ENCODE measurements around the gene WDR12. TPM values are rescaled to one million over a fixed set of nuclear protein-coding genes. Genes with fewer than 3 reads are reported as not detected.
"Not testable (repeated sequence)": the region's sequence is repeated elsewhere in the genome, so short reads cannot be mapped to it uniquely, and the experiment has no call there.

WDR12 gene
- total and polyA plus RNA-seq, 7 experiments from 2014 or later, result 16.8 to 50.4 (median 18.7) TPM

GRCh38 chr2:202910250-202910649 is 1.2 kb downstream of the WDR12 start:
- CTCF ChIA-PET, result interaction anchor here (0.7 to 1.2 kb wide), 2 partner anchors 26 to 75 kb away, joined by 4 read pairs; no protein-coding TSS in a partner anchor
- H3K9me3 ChIP-seq (ENCODE audit: control insufficient read depth in 2 of 3, low read length in 3 of 3); H3K9me3 Mint-ChIP-seq; ATAC-seq; H3K36me3 ChIP-seq (ENCODE audit: control insufficient read depth in 2 of 3, insufficient read depth in 3 of 3, low read length in 3 of 3); H3K27me3 ChIP-seq (ENCODE audit: control insufficient read depth in 2 of 2, insufficient read depth in 2 of 2, low read length in 2 of 2); H3K27ac ChIP-seq (ENCODE audit: low read depth, low read length); DNase-seq; H3K27me3 Mint-ChIP-seq: not testable (repeated sequence)
- peak overlapping the region in 1 of 9 donors; percentile 95 for H3K27ac Mint-ChIP-seq
- intact Hi-C loops (cut with micrococcal nuclease), result loop anchor here (5.0 to 10.0 kb wide), 7 partner anchors 417 to 1838 kb away; partner anchors contain the start of genes ABI2 (in 1 of the 2), ALS2 (in 1 of the 2), BMPR2 (in 1 of the 2) and HYCC2 (in 1 of the 2)
- POLR2A ChIA-PET, result interaction anchor here (0.6 to 2.3 kb wide), 4 partner anchors 108 to 1496 kb away, joined by 3 to 16 read pairs (median 4); partner anchors contain the start of gene CYP20A1
- peaks cover 30 to 50% (median 34%) of the 10 kb centered on the region in 7 donors for H3K4me1 Mint-ChIP-seq
- H3K4me3 Mint-ChIP-seq, result peak overlapping the region; percentile 58 to 100 (median 98)
- Histone ChIP-seq H3K4me1 (ENCODE audit: control insufficient read depth in 2 of 2, insufficient read depth in 2 of 2, low read length in 2 of 2) (peaks cover 4 to 11% of the 10 kb centered on the region in 2 donors), H3K4me3 (ENCODE audit: low read length) (peak overlapping the region; percentile 32)
- H3K36me3 Mint-ChIP-seq, result peaks cover 6 to 11% (median 10%) of the 10 kb centered on the region in 5 donors

DNA sequence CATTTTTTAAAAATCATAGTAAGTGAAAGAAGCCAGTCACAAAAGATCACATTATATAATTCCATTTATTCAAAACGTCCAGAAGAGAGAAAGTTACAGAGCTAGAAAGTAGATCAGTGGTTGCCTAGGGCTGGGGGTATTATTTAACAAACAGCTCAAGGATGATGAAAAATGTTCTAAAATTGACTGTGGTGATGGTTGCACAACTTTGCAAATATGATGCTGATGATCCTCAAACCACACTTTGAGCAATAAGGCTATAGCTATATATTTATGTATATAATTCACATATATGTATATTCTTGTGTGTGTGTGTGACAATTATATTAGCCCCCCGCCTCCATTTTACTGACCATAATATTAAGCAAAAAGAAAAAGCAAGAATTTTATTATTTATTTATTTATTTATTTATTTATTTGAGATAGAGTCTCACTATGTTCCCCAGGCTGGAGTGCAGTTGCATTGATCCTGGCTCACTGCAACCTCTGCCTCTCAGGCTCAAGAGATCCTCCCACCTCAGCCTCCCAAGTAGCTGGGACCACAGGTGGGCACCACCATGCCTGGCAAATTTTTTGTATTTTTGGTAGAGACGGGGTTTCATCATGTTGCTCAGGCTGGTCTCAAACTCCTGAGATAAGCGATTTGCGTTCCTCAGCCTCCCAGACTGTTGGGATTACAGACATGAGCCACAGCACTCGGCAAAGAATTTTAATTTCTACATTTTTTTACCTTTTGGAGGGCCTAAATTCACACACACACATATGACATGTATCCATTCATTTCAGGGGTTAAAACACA is 1.9 kb downstream of the WDR12 start:
- ATAC-seq, result no peak
- H3K27me3 Mint-ChIP-seq, result no peaks in the 10 kb centered on the region
- H3K9me3 Mint-ChIP-seq, result peaks cover 0 to 5% (median 0%) of the 10 kb centered on the region in 11 donors
- peaks cover 9 to 15% (median 13%) of the 10 kb centered on the region in 5 donors for H3K36me3 Mint-ChIP-seq
- ChIA-PET CTCF (no interaction called here), POLR2A (interaction anchor here (0.6 to 0.7 kb wide), 2 partner anchors 108 to 1496 kb away, joined by 3 read pairs; no protein-coding TSS in a partner anchor)
- Histone ChIP-seq H3K36me3 (ENCODE audit: control insufficient read depth in 2 of 3, insufficient read depth in 3 of 3, low read length in 3 of 3) (no peaks in the 10 kb centered on the region), H3K4me1 (ENCODE audit: control insufficient read depth in 2 of 2, insufficient read depth in 2 of 2, low read length in 2 of 2) (peaks cover 4 to 11% of the 10 kb centered on the region in 2 donors), H3K27me3 (ENCODE audit: control insufficient read depth in 2 of 2, insufficient read depth in 2 of 2, low read length in 2 of 2) (no peaks in the 10 kb centered on the region), H3K4me3 (ENCODE audit: low read length) (no peak overlapping the region), H3K9me3 (ENCODE audit: control insufficient read depth in 2 of 3, low read length in 3 of 3) (no peaks in the 10 kb centered on the region), H3K27ac (ENCODE audit: low read depth, low read length) (no peak overlapping the region)
- DNase-seq, result no peak
- peak overlapping the region in 1 of 9 donors; percentile 8 for H3K27ac Mint-ChIP-seq
- intact Hi-C loops (cut with micrococcal nuclease), result loop anchor here (5.0 to 10.0 kb wide), 7 partner anchors 418 to 1837 kb away; partner anchors contain the start of genes ABI2 (in 1 of the 2), ALS2 (in 1 of the 2), BMPR2 (in 1 of the 2) and HYCC2 (in 1 of the 2)
- H3K4me1 Mint-ChIP-seq, result peaks cover 32 to 50% (median 37%) of the 10 kb centered on the region in 7 donors
- H3K4me3 Mint-ChIP-seq, result peak overlapping the region; percentile 27 to 100 (median 96)

DNA sequence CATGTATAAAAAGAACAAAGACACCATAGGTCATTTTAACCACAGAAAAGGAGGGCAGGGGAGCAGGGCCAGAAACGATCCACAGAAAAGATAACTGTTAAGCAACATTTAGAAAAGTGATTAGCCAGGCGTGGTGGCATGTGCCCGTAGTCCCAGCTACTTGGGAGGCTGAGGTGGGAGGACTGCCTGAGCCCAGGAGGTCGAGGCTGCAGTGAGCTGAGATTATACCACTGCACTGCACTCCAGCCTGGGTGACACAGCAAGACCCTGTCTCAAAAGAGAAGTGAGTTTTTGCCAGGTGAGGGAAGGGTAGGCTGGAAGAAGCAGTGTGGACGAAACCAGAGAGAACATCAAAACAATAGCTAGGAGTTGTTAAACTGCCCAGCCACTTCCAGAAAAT is 3.3 kb downstream of the WDR12 start:
- Histone ChIP-seq H3K4me3 (ENCODE audit: low read length) (no peak overlapping the region), H3K27ac (ENCODE audit: low read depth, low read length) (no peak overlapping the region), H3K36me3 (ENCODE audit: control insufficient read depth in 2 of 3, insufficient read depth in 3 of 3, low read length in 3 of 3) (no peaks in the 10 kb centered on the region), H3K4me1 (ENCODE audit: control insufficient read depth in 2 of 2, insufficient read depth in 2 of 2, low read length in 2 of 2) (peaks cover 4 to 11% of the 10 kb centered on the region in 2 donors), H3K27me3 (ENCODE audit: control insufficient read depth in 2 of 2, insufficient read depth in 2 of 2, low read length in 2 of 2) (no peaks in the 10 kb centered on the region), H3K9me3 (ENCODE audit: control insufficient read depth in 2 of 3, low read length in 3 of 3) (no peaks in the 10 kb centered on the region)
- intact Hi-C loops (cut with micrococcal nuclease), result no loop called here
- ChIA-PET CTCF (no interaction called here), POLR2A (no interaction called here)
- peaks cover 32 to 52% (median 42%) of the 10 kb centered on the region in 7 donors for H3K4me1 Mint-ChIP-seq
- H3K36me3 Mint-ChIP-seq, result peaks cover 15 to 26% (median 19%) of the 10 kb centered on the region in 5 donors
- DNase-seq, result no peak
- peak overlapping the region in 1 of 9 donors; percentile 52 for H3K27ac Mint-ChIP-seq
- H3K4me3 Mint-ChIP-seq, result peak overlapping the region in 4 of 10 donors; percentile 2 to 50 (median 39)
- no peaks in the 10 kb centered on the region for H3K27me3 Mint-ChIP-seq
- peaks cover 0 to 7% (median 0%) of the 10 kb centered on the region in 11 donors for H3K9me3 Mint-ChIP-seq
- ATAC-seq, result no peak

DNA sequence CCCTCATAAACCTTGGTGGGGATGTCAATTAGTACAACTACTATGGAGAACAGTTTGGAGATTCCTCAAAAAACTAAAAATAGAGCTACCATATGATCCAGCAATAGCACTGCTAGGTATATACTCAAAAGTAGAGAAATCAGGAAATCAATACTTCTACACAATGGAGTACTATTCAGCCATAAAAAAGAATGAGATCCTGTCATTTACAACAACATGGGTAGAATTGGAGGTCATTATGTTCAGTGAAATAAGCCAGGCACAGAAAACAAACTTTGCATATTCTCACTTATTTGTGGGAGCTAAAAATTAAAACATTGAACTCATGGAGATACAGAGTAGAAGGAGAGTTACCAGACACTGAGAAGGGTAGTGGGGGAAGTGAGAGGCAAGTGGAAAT is 6.0 kb downstream of the WDR12 start:
- POLR2A ChIA-PET; H3K27ac Mint-ChIP-seq; H3K9me3 Mint-ChIP-seq; ATAC-seq; H3K27ac ChIP-seq (ENCODE audit: low read depth, low read length); H3K4me3 Mint-ChIP-seq; intact Hi-C loops (cut with micrococcal nuclease); H3K27me3 Mint-ChIP-seq; DNase-seq; H3K36me3 ChIP-seq (ENCODE audit: control insufficient read depth in 2 of 3, insufficient read depth in 3 of 3, low read length in 3 of 3); CTCF ChIA-PET; H3K27me3 ChIP-seq (ENCODE audit: control insufficient read depth in 2 of 2, insufficient read depth in 2 of 2, low read length in 2 of 2); H3K4me1 ChIP-seq (ENCODE audit: control insufficient read depth in 2 of 2, insufficient read depth in 2 of 2, low read length in 2 of 2); H3K4me3 ChIP-seq (ENCODE audit: low read length); H3K9me3 ChIP-seq (ENCODE audit: control insufficient read depth in 2 of 3, low read length in 3 of 3): not testable (repeated sequence)
- H3K36me3 Mint-ChIP-seq, result peaks cover 15 to 39% (median 24%) of the 10 kb centered on the region in 5 donors
- H3K4me1 Mint-ChIP-seq, result peaks cover 26 to 43% (median 33%) of the 10 kb centered on the region in 7 donors

GRCh38 chr2:202885190-202885589 is 26.3 kb downstream of the WDR12 start:
- Mint-ChIP-seq H3K9me3 (no peaks in the 10 kb centered on the region), H3K27me3 (no peaks in the 10 kb centered on the region), H3K4me3 (no peak overlapping the region), H3K27ac (no peak overlapping the region), H3K4me1 (peaks cover 0 to 4% (median 0%) of the 10 kb centered on the region in 7 donors), H3K36me3 (peaks cover 9 to 45% (median 24%) of the 10 kb centered on the region in 5 donors)
- no peak overlapping the region for H3K27ac ChIP-seq (ENCODE audit: low read depth, low read length)
- peaks cover 0 to 38% (median 8%) of the 10 kb centered on the region in 3 experiments for H3K36me3 ChIP-seq (ENCODE audit: control insufficient read depth in 2 of 3, insufficient read depth in 3 of 3, low read length in 3 of 3)
- H3K27me3 ChIP-seq (ENCODE audit: control insufficient read depth in 2 of 2, insufficient read depth in 2 of 2, low read length in 2 of 2), result no peaks in the 10 kb centered on the region
- intact Hi-C loops (cut with micrococcal nuclease), result no loop called here
- ChIA-PET CTCF (no interaction called here), POLR2A (no interaction called here)
- H3K4me3 ChIP-seq (ENCODE audit: low read length), result no peak overlapping the region
- H3K9me3 ChIP-seq (ENCODE audit: control insufficient read depth in 2 of 3, low read length in 3 of 3), result no peaks in the 10 kb centered on the region
- DNase-seq, result no peak
- no peak for ATAC-seq
- no peaks in the 10 kb centered on the region for H3K4me1 ChIP-seq (ENCODE audit: control insufficient read depth in 2 of 2, insufficient read depth in 2 of 2, low read length in 2 of 2)

- Histone ChIP-seq H3K36me3 (ENCODE audit: control insufficient read depth in 2 of 3, insufficient read depth in 3 of 3, low read length in 3 of 3) (peaks cover 0 to 32% (median 4%) of the 10 kb centered on the region in 3 experiments), H3K9me3 (ENCODE audit: control insufficient read depth in 2 of 3, low read length in 3 of 3) (no peaks in the 10 kb centered on the region), H3K27ac (ENCODE audit: low read depth, low read length) (no peak overlapping the region), H3K4me3 (ENCODE audit: low read length) (no peak overlapping the region), H3K4me1 (ENCODE audit: control insufficient read depth in 2 of 2, insufficient read depth in 2 of 2, low read length in 2 of 2) (no peaks in the 10 kb centered on the region), H3K27me3 (ENCODE audit: control insufficient read depth in 2 of 2, insufficient read depth in 2 of 2, low read length in 2 of 2) (no peaks in the 10 kb centered on the region)
- ChIA-PET POLR2A (no interaction called here), CTCF (interaction anchor here (0.5 kb wide), 1 partner anchor 26 kb away, joined by 4 read pairs; no protein-coding TSS in a partner anchor)
- peaks cover 0 to 4% (median 0%) of the 10 kb centered on the region in 7 donors for H3K4me1 Mint-ChIP-seq
- no peak for ATAC-seq
- H3K36me3 Mint-ChIP-seq, result peaks cover 9 to 44% (median 24%) of the 10 kb centered on the region in 5 donors
- H3K27me3 Mint-ChIP-seq, result no peaks in the 10 kb centered on the region
- H3K27ac Mint-ChIP-seq, result peak overlapping the region in 1 of 9 donors; percentile 46
- intact Hi-C loops (cut with micrococcal nuclease), result no loop called here
- DNase-seq, result no peak
- no peak overlapping the region for H3K4me3 Mint-ChIP-seq
- H3K9me3 Mint-ChIP-seq, result no peaks in the 10 kb centered on the region
Observed at GRCh38 chr2:202883987-202884675, 27.3 kb downstream of the WDR12 start.
